ENCODE results near the gene BRD3OS.

GRCh38 chr9:134024828-134025605 lies at the start of gene BRD3OS:
- TF ChIP-seq POLR2A (IDR thresholded peaks at IDR 0.05): peak in 1 of 2 donors; percentile 18
- no peak for TF ChIP-seq CTCF (IDR thresholded peaks at IDR 0.05)

Measured in adrenal gland (tissue), 5 donors.